ENCODE measurements around the gene MPV17.
"Not testable (repeated sequence)": the region's sequence is repeated elsewhere in the genome, so short reads cannot be mapped to it uniquely, and the experiment has no call there.

Gene MPV17

DNA sequence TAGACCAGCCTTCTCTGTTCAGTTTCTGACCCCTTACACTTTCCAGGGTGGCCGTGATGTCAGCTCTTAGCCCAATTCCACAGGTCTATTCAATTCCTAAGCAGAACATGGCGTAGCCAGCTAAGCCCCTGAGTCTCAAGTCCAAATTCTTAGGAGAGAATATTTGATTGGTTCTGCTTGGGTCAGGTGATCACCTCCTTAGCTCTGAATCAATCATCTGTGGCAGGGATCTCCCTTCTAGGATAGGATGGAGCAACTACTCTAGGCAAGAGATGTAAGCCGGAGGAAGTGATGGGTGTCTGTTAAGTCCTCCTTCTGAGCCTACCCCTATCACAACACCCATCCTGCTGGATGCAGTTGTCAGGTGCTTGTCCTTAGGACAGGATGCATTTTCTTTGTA is 25.7 kb downstream of the MPV17 start:
- no peak for DNase-seq (ENCODE audit: low spot score)

DNA sequence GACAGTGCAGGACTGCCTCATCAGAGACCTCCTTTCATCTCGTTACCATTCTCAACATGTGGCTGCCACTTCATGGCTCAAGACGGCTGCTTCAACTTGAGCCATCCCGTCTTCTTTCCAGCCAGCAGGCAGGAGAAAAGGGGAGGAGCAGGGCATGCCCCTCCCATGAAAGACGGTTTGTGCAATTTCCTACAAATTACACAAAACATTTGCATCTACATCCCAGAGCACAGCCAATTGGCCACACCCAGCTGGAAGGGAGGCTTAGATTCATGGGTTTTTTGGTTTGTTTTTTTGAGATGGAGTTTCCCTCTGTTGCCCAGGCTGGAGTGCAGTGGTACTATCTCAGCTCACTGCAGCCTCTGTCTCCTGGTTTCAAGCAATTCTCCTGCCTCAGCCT is 26.4 kb downstream of the MPV17 start:
- DNase-seq (ENCODE audit: low spot score), result no peak

DNA sequence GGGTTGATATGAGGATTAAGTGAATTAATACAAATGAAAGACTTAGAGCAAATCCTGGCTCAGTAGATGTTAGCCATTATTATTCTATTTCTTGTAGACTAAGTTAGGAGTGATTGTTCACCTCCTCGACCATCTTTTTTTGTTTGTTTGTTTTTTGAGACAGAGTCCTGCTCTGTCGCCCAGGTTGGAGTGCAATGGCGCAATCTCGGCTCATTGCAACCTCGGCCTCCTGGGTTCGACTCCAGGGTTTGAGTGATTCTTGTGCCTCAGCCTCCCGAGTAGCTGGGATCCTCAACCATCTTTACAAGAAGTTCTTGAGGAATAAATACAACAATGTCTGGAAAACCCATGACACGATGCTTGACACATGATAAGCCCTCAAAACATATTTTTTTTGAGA is 28.0 kb downstream of the MPV17 start:
- no peak for DNase-seq (ENCODE audit: low spot score)

DNA sequence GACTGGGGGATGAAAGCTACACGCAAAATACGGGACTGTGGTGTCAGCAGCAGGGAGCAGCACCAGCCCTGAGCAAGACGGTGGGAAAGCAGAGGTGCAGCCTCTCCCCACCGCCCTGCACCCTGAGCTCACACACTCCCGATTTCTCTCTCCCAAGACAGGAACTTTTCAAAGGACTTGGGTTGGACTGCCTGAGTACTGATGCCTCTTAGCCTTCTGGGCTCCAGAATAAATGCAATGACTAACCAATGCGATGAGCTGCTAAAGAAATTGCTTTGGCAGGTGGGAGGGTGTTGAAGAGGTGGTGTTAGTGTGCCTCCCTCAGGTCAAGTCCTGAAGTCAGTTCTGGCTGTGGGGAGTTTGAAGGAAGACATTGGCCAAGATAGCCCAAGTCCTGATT is 31.0 kb downstream of the MPV17 start:
- no peak for DNase-seq (ENCODE audit: low spot score)

DNA sequence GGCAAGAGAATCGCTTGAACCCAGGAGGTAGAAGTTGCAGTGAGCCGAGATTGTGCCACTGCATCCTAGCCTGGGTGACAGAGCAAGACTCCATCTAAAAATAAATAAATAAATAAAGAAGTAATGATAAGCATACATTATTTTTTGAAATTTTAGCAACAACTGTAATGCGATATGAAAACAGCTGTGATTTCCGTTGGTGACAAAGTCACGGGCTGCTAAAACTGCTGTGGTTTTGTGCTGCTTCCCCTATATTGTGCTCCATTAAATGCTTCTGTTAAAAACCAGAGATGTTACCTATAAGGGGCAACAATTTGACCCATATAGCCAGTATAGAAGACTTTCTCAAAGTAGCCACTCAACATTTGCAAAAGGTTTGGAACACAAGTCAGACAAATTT is 32.3 kb downstream of the MPV17 start:
- no peak for DNase-seq (ENCODE audit: low spot score)

DNA sequence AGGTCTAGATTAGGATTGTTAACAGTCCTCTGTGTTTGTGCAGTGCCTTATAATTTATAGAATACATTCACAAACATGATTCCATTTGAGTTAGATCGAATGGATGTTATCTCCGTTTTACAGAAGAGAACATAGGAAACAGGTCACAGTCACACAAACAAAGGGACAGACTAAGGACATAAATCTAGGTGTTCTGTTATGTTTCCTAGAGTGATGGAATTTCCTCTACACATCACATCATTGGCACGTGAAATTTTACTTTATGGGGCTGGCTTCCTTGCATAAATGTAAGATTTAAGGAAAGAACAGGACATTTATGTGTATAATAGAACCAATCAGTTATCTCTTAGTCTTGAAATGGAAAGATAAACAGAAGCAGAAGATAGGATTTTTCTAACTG is 34.3 kb downstream of the MPV17 start:
- no peak for DNase-seq (ENCODE audit: low spot score)

DNA sequence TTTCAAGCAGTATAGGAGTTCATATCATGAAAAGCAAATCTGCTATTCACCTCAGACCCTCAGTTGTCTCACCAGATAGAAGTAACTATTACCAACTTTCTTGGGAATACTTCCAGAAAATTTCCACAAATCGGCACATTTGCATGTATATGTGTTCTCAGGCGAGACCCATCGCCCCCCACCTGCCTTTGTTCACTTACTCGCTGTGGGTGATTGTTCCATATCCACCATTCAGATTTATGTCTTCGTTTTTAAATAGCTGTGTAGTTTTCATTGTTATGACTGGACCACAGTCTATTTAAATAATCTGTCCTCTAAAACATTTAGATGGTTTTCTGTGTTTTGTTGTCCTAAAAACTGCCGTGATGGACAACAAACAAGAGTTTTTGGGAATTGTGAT is 37.4 kb downstream of the MPV17 start:
- DNase-seq (ENCODE audit: low spot score), result no peak

DNA sequence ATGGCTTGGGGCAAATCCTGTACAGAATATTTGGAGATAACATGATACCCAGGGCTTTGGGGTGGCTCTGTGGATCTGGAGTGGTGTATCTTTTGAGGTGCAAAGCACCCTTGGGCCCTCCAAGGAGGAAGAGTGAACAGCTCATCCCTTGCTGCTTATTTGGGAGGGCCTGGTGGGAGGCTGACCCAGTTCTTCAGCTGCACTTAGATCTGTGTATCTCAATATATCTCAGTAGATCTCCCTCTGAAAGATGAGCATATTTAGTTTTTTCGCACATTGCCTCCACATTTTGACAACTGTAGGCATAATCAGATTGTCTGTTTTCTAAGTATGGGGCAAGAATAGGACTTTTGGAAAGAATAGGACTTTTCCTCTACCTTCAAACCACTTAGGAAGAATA is 37.9 kb downstream of the MPV17 start:
- DNase-seq (ENCODE audit: low spot score), result no peak

DNA sequence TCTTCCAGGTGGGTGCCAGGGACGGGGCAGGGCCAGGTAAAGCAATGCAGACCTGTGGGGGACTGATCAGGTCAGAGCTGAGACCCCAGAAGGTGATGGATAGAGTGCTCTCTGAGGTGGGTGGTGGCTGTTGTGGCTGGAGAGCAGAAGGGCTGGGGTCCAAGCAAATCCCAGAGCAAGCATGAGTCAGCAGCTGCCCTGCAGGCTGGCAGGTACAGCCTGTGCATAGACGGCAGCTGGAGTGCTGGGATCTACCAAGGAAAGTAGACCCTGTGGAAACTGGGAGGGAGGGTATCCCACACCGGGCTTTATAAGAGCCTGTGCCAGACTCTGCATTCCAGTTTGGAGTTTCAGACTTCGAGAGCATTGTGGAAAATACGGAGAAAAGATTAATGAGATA is 40.0 kb downstream of the MPV17 start:
- no peak for DNase-seq (ENCODE audit: low spot score)

DNA sequence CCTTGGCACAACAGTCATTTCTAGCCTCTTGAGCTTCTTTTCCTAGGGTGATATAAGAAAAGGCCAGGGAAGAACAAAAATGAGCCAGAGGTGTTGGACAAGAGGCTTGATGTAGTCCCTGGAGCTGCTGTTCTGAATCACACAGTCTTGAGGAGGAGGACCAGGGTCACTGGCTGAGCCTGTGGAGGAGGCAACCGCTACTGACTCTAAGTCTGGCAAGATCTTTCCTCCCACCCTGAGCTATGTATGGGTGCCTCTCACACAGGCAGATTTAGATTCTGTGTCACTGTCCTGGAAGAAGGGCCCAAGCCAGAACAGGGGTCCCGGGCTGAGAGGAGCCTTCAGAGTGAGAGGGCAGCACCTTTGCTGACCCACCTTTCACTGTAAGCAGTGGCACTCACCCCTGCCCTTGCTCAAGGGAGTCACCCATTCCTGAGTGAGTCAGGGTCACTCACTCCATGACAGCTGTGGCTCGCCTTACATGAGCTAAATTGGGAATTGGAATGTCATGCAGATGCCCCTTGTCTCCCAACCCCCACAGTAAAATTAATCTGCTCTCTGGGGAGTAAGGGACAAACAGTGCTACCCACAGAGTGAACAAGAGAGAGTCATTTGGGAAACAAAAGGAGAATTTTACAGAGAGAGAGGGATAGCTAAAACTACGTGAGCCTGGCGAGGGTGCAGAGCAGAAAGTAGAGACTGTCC is 40.9 kb downstream of the MPV17 start, which contains the start of gene TRIM54:
TSS of gene TRIM54 (plus strand) at position 575 of the 705 bp plus-strand sequence. CDS start 303 bp downstream, outside the sequence.
- no peak for DNase-seq (ENCODE audit: low spot score)

DNA sequence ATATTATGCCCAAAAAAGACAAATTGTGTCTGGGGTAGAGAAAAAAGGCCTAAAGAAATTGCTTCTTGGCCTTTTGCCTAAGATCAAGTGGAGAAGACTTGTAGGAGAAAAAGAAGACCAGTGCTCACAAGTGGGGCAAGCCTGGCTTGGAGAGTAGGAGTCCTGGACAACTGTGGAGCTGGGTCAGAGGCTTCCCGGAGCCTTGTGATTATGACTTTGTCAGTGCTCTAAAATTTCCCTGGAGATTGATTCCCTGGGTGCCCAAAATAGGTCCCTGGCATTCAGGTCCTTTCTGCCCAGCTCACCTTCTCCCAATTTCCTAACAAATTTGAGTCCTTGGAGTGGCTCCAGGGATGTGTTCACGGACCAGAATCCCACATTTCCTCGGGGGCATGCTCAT is 41.5 kb downstream of the MPV17 start:
- DNase-seq (ENCODE audit: low spot score), result no peak

DNA sequence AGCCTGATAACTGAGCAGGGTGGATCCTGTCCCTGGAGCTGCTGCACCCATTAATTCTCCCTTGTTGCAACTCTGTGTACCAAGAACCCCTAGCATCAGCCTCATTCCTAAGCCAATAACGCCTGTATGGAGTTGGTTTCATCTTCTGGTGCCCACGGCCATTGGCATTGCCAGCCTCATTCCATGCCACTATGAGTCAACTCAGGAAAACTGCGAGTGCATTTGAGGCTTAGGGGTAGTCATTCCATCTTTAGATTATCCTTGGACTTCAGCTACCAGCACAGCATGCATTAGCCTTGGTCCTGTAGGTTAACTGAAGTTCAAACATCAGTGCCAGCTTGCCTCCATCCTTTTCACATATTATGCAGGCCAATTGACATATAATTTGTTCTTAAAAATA is 42.1 kb downstream of the MPV17 start:
- no peak for DNase-seq (ENCODE audit: low spot score)

DNA sequence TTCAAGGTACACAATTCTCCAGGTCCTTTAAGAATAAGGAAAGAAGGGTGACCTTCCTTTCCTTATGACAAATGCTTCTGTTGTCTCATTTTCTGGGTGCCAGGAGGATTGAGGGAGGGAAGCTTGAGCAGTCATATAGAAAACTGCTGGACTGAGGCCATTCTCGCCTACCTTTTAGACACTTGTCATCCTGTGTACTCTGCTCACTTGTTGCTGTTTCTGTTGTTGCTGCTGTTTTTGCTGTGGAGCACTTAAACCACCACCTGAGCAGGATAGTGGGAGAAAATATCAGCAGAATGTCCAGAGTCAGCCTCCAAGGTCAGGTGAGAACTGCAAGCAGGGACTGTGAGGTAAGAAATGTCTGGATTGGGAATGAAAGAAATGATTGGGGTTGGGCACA is 44.9 kb downstream of the MPV17 start:
- no peak for DNase-seq (ENCODE audit: low spot score)

DNA sequence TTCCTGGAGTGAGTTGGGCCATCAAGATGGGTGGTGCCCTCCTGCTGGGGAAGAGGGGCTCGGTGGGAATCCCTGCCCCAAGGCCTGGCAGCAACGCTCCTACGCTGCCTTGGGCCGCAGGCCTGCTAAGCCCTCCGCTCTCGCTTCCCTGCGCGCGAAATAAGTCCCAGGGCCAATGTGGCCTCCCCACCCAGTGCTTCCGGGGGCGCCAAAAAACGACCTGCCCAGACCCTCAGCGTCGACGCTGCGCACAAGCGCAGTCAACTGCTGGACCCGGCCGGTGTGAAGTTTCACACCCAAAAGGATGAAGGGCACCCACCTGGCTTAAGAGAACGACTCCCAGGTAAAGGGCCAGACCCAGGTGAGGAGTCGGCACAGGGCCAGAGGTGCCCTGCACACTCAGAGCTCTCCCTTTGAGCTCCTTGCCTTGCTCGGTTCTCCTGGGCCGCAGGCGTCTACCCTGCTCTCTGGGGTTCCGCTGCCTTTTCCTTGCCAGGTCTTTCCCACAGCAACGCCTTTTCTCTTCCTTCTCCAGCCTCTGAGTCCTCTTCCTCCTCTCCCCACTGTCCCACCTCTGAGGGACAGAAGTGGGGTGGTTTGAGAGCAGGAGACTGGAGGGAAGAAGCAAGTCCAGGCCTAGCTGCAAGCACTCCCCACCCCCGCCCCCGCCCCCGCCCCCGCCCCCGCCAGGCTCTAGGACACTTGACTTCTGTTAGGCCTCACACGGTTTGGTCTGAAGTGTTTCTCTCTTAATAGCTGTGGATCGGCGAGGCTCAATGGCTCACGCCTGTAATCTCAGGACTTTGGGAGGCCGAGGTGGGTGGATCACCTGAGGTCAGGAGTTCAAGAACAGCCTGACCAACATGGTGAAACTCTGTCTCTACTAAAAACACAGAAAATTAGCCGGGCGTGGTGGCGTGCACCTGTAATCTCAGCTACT is 47.4 kb downstream of the MPV17 start, which contains the start of gene DNAJC5G:
TSS of gene DNAJC5G (plus strand) at position 223 of the 940 bp plus-strand sequence. CDS start 1,296 bp downstream, outside the sequence.
- no peak for DNase-seq (ENCODE audit: low spot score)

DNA sequence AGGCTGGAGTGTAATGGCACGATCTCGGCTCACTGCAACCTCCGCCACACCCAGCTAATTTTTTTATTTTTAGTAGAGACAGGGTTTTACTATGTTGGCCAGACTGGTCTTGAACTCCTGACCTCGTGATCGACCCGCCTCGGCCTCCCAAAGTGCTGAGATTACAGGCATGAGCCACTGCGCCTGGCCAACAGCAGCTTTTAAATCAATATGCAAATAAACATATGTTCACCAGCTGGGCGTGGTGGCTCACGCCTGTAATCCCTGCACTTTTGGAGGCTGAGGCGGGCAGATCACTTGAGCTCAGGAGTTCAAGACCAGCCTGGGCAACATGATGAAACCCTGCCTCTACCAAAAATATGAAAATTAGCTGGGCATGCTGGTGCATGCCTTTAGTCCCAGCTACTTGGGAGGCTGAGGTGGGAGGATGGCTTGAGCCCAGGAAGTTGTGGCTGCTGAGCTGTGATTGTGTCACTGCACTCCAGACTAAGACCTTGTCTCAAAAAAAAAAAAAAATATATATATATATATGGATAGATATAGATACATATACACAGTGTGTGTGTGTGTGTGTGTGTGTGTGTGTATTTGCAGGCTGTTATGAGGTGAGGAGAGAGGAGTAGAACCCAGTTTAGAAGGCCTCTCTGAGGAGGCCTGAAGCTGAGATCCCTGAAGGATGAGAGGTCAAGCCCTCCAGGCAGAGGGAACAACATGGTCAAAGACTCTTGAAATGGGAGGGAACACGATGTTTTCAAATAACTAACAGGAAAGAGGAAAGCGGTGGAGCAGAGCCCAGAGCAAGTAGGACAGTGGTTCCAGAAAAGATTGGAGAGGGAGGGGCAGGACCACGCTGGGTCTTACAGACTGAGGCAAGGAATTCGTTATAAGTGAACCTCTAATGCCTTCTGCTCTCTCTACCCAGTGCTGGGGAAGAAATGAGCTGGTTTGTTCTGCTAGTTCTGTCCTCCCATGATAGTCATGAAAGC is 50.1 kb downstream of the MPV17 start:
- DNase-seq (ENCODE audit: low spot score), result not testable (repeated sequence)

DNA sequence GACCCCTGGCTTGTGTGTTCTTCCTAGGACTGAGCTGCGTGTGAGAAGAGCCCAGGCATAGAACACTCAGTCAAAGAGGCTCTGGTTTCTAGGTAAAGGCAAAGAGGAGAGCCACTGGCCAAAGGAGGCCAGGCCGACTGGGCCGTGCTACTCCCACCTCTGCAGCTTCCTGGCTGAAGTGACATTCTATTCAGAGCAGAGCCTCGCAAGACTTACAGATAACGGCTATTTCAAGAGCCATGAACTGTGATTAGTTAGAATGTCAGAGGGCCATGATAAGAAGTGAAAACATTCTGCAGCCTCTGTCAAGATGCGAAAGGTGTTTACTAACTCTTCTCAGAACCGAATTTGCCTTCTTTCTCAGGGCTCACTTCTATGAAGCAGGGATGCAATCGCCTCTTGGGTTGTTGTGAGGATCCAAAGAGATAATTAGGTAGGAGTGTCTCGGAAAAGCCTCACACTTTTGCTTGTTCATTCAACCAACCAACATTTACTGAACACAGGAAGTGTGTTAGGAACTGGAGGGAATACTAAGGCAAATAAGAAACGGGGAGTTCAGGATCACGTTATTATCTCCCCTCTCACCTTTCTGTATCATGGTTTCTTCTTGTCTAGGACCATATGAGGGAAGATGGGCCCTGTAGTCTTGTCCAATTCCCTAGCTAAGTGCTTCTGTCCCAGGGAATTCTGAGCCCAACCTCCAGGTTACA is 51.1 kb downstream of the MPV17 start:
- no peak for DNase-seq (ENCODE audit: low spot score)

DNA sequence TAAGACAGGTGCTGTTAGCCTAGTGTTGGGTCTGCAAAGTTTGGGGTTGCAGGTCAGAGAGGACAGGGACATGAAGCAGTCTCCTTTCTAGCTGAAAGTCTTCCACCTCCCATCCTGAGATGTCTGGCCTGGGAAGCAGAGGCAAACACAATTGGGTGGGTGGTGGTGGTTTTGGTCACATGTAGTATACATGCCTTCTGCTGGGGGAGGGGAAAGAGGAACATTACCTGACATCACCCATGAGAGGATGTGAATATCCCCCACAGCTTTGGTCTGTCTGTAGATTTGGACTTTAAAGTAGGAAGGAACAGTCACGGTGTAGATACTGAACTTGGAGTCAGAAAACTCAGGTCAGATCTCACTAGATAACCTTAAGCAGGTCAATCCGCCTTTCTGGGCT is 52.2 kb downstream of the MPV17 start:
- no peak for DNase-seq (ENCODE audit: low spot score)

DNA sequence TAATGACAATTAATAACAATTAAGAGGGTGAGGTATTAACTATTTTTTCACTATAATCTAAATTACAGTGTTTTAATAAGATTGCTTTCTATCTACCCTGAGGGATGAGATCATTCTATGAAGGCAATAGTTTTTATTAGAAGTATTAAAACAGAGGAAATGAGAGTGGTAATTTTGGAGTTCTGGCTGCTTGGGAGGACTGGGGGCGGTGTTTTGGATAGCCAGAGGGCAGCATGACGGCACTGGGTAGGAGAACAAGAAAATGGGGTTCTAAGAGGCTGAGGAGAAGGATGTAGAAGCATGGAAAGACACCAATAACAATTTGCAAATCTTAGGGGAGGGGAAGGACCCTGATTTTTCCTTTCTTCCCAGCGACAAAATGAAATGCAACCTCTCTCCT is 52.8 kb downstream of the MPV17 start:
- DNase-seq (ENCODE audit: low spot score), result no peak

DNA sequence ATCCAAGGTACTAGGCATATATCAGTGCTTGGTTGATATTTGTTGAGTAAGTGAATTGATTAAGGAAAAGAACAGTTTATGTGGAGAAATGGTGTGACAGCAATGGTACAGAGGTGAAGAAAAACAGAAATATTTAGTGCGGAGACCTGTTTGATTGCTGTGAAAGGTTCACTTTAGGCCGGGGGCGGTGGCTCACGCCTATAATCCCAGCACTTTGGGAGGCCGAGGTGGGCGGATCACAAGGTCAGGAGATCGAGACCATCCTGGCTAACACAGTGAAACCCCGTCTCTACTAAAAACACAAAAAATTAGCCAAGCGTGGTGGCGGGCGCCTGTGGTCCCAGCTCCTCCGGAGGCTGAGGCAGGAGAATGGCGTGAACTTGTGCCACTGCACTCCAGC is 54.6 kb downstream of the MPV17 start:
- not testable (repeated sequence) for DNase-seq (ENCODE audit: low spot score)

DNA sequence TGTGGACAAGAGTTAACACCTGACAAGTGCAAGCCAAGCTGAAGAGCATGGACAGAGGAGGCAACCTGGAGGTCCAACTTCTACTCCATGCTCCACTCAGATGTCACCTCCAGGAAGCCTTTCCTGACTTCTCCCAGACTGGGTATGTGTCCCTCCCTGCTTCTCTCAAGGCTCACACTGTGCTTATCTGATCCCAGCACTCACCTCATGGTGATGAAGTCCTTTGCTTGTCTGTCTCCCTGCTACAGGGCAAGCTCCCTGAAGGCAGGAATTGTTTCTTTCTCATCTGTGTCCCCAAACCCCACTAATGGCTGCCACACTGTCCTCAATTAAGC is 57.4 kb downstream of the MPV17 start:
- DNase-seq (ENCODE audit: low spot score), result no peak

DNA sequence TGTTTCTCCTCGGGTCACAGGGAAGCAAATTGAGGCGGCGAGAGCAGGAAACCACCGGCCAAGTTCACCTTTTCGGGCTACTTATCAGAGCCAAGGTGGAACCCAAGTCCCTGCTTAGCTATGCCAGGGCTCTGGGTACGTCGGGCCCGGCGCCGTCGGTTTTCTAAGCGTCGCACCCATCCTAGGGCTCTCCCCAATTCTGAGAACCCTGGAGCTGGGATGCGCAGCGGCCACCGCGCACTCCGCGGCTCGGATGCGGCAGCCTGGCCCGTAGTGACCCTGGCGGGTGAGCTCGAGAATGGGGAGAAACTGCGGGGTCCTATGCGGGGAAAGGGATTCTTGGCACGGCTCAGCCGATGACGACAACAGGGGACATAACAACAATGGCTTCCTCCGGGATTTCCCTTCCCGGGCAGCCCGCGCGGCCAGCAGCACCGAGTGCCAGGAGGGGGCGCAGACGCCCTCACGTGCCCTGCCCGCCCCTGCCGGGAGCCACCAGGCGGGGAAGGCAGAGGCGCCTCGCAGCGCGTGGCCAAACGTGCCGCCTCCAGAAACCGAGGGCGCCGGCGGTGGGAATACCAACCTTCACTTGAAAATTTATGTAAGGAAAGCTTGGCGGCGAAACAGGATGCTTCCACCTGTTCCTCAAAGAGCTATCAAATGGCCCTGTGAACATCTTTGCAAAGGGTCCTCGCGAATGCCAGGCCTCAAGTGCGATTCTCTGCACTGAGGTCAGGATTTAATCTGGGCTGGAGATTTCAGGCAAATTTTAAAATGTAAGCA is 58.0 kb downstream of the MPV17 start:
- peak; percentile 93 for DNase-seq (ENCODE audit: low spot score)

All from HuH-7.5 (cell line).